Loucy (cell line): ENCODE data around the gene CD276.

ENCODE experiments used
- CTCF ChIP-seq: fragments of 200-600 bp; sonication (generic); conservative IDR thresholded peaks from 2 replicates; pipeline ENCODE4 v1.5.1; 2014; ENCODE audit warnings: mild to moderate bottlenecking, antibody characterized with exemption, low read length
- EZH2phosphoT487 ChIP-seq: fragments of 200-600 bp; IDR thresholded peaks from 2 replicates; pipeline ENCODE4 v1.6.1; 2018; ENCODE audit warnings: antibody characterized with exemption, mild to moderate bottlenecking, moderate library complexity, borderline replicate concordance

GRCh38 chr15:73749533-73749932 is 65.3 kb downstream of the CD276 start:
- TF ChIP-seq CTCF (no peak), EZH2phosphoT487 (no peak)
